ENCODE data around the gene GLOD4.

- TF ChIP-seq CTCF (conservative IDR thresholded peaks at IDR 0.05; ENCODE audit: low read depth, low read length) (no peak), EZH2phosphoT487 (IDR thresholded peaks at IDR 0.05; ENCODE audit: borderline replicate concordance, low read length) (no peak)
Measured at GRCh38 chr17:737561-738113, 44.4 kb downstream of the GLOD4 start.
